HG03108 (cell line): ENCODE results near the gene PIK3R1.

Experiments
- ATAC-seq: cut with Tn5 transposase; IDR thresholded peaks from one replicate; pipeline ENCODE4 v1.9.1; 2021; ENCODE audit warnings: moderate library complexity; ENCODE audit not compliant: unreplicated experiment

The PIK3R1 gene

GRCh38 chr5:68347536-68347935 is 132.0 kb downstream of the PIK3R1 start:
- ATAC-seq, result no peak

- ATAC-seq, result no peak
Observed at GRCh38 chr5:68348447-68349222, 133.1 kb downstream of the PIK3R1 start.

GRCh38 chr5:68350176-68350575 is 134.6 kb downstream of the PIK3R1 start:
- ATAC-seq, result no peak
